SKM-1 treated with dmso at 0.1 percent for 144 hours (cell line): ENCODE measurements around the gene GLG1.
"Not testable (repeated sequence)": the region's sequence is repeated elsewhere in the genome, so short reads cannot be mapped to it uniquely, and the experiment has no call there.

Source experiments
- DNase-seq: peaks from one replicate; lab custom pipeline; 2025; ENCODE audit not compliant: unreplicated experiment; lab: John Stamatoyannopoulos, UW

Gene GLG1

GRCh38 chr16:74450967-74451760, 155.8 kb downstream of the GLG1 start:
- no peak for DNase-seq

- DNase-seq, result no peak
Observed at GRCh38 chr16:74450236-74450635, 156.7 kb downstream of the GLG1 start.

- DNase-seq, result no peak
Observed at GRCh38 chr16:74449470-74449869, 157.4 kb downstream of the GLG1 start.

- DNase-seq, result no peak
Observed at GRCh38 chr16:74448990-74449389, 157.9 kb downstream of the GLG1 start.

GRCh38 chr16:74447578-74447977, 159.3 kb downstream of the GLG1 start:
- DNase-seq, result no peak

GRCh38 chr16:74446866-74447265, 160.0 kb downstream of the GLG1 start:
- DNase-seq, result no peak

GRCh38 chr16:74443624-74444346, 163.1 kb downstream of the GLG1 start:
- DNase-seq, result not testable (repeated sequence)

- no peak for DNase-seq
Observed at GRCh38 chr16:74439685-74440084, 167.2 kb downstream of the GLG1 start.

GRCh38 chr16:74438492-74438979, 168.4 kb downstream of the GLG1 start:
- no peak for DNase-seq

GRCh38 chr16:74431516-74431915, 175.4 kb downstream of the GLG1 start:
- no peak for DNase-seq

GRCh38 chr16:74430036-74430712, 176.7 kb downstream of the GLG1 start:
- DNase-seq, result peak; percentile 61

- DNase-seq, result not testable (repeated sequence)
Observed at GRCh38 chr16:74428493-74428892, 178.4 kb downstream of the GLG1 start.

GRCh38 chr16:74425751-74426150, 181.2 kb downstream of the GLG1 start:
- not testable (repeated sequence) for DNase-seq

GRCh38 chr16:74423721-74424120, 183.2 kb downstream of the GLG1 start:
- not testable (repeated sequence) for DNase-seq

- not testable (repeated sequence) for DNase-seq
Observed at GRCh38 chr16:74422086-74422485, 184.8 kb downstream of the GLG1 start.

- DNase-seq, result not testable (repeated sequence)
Observed at GRCh38 chr16:74421482-74421785, 185.5 kb downstream of the GLG1 start.

GRCh38 chr16:74420612-74421481, 186.1 kb downstream of the GLG1 start, which contains the start of gene CLEC18B:
CLEC18B (minus strand) TSS chr16:74421478; CDS start chr16:74421270, 208 bp downstream.
- DNase-seq, result not testable (repeated sequence)

GRCh38 chr16:74419811-74420210, 187.1 kb downstream of the GLG1 start:
- not testable (repeated sequence) for DNase-seq

- DNase-seq, result not testable (repeated sequence)
Observed at GRCh38 chr16:74417897-74418296, 189.0 kb downstream of the GLG1 start.

GRCh38 chr16:74413920-74414319, 193.0 kb downstream of the GLG1 start:
- not testable (repeated sequence) for DNase-seq

- DNase-seq, result not testable (repeated sequence)
Observed at GRCh38 chr16:74413485-74413884, 193.4 kb downstream of the GLG1 start.
